Tracheal epithelial cell (primary cell): ENCODE data around the gene TMEM45B. TPM values are rescaled to one million over a fixed set of nuclear protein-coding genes. Genes with fewer than 3 reads are reported as not detected.

Source experiments
- total RNA-seq: library from RNA; depleted of rRNA; stranded (reverse); fragments of >200 nt; gene quantifications from 2 replicates; pipeline ENCODE4 v1.2.1, GENCODE V29; 2014

TMEM45B gene
- total RNA-seq = 29.2 and 176 TPM in 2 replicates

GRCh38 chr11:129815596-129816461 lies at the start of gene TMEM45B:
TSS of gene TMEM45B (plus strand) at chr11:129815848. CDS start at chr11:129852483, 36,635 bp downstream.

GRCh38 chr11:129895126-129896041 lies 79.7 kb downstream of the TMEM45B start, which contains the start of gene NFRKB:
TSS of gene NFRKB (minus strand) at chr11:129895578. CDS start at chr11:129892849, 2,729 bp downstream.

Other genes starting within 250 kb of the TMEM45B start
- gene NFRKB, start 79.7 kb downstream of the TMEM45B start, total RNA-seq = 19.0 and 35.4 TPM in 2 replicates
- 4.1 and 5.8 TPM in 2 replicates for gene PRDM10, start 187.0 kb downstream of the TMEM45B start, total RNA-seq